H1 (cell line): Measurements from ENCODE around the gene EXOC3L1. TPM values are rescaled to one million over a fixed set of nuclear protein-coding genes. Genes with fewer than 3 reads are reported as not detected.

Experiments used
- CTBP2 ChIP-seq: IDR thresholded peaks from 2 replicates; pipeline ENCODE4 v1.7.0; 2011; ENCODE audit warnings: borderline replicate concordance, mild to moderate bottlenecking, moderate library complexity, mixed read lengths, low read length; ENCODE audit not compliant: insufficient read depth, insufficient read length
- HDAC6 ChIP-seq: IDR thresholded peaks from one replicate; pipeline ENCODE4 v1.7.1; 2012; ENCODE audit warnings: low read depth, mild to moderate bottlenecking, inconsistent platforms, low read length, moderate library complexity
- KDM4A ChIP-seq: IDR thresholded peaks from one replicate; pipeline ENCODE4 v1.7.1; 2012; ENCODE audit warnings: low read depth, mild to moderate bottlenecking, moderate library complexity, low read length, inconsistent platforms; ENCODE audit not compliant: severe bottlenecking
- NRF1 ChIP-seq: IDR thresholded peaks from 2 replicates; pipeline ENCODE4 v1.6.1; 2011; ENCODE audit warnings: mild to moderate bottlenecking, low read depth, low read length, improper control_type of control experiment
- POLR2AphosphoS5 ChIP-seq: IDR thresholded peaks from 2 replicates; pipeline ENCODE4 v1.6.1; 2011; ENCODE audit warnings: low read depth, low read length
- TAF1 ChIP-seq: IDR thresholded peaks from 2 replicates; pipeline ENCODE4 v1.6.1; 2011; ENCODE audit warnings: mild to moderate bottlenecking, low read depth, low read length
- ZNF274 ChIP-seq: IDR thresholded peaks from 2 replicates; pipeline ENCODE4 v1.7.0; 2012; ENCODE audit warnings: low read length, borderline replicate concordance; ENCODE audit errors: extremely low read depth
- polyA plus RNA-seq, 7 experiments: library from polyadenylated mRNA; depleted of rRNA in 3 of 7; stranded (reverse) in 5 of 7; unstranded in 2 of 7; fragments of >200 nt in 5 of 7; fragments of 200-250 nt in 2 of 7; gene quantifications; 1 replicate in 5 of 7; 2 replicates in 1 of 7; 4 replicates in 1 of 7; pipeline versions ENCODE4 v1.2.1 to v1.2.3, GENCODE V29; 2011 to 2013; ENCODE audit warnings: missing spikeins in 2 of 7, mixed read lengths in 2 of 7
- total RNA-seq: library from RNA; stranded (reverse); fragmentation: NEBNext Ultra II Directional; extraction: Animal tissue kit (Norgen Biotek cat#: 25700); gene quantifications from 2 replicates; pipeline ENCODE4 v1.2.1, GENCODE V29; 2021

EXOC3L1 gene
- total and polyA plus RNA-seq, 2 of the 8 experiments (the other 6 are each of a cell fraction or from before 2014, with no cell fraction given): 1.3 TPM

- TF ChIP-seq HDAC6: no peak
- no peak for TF ChIP-seq TAF1
- no peak for TF ChIP-seq NRF1
- TF ChIP-seq ZNF274: no peak
- TF ChIP-seq KDM4A: no peak
- no peak for TF ChIP-seq POLR2AphosphoS5
- TF ChIP-seq CTBP2: no peak
These were observed 7.8 kb upstream of the EXOC3L1 start (continued) for GRCh38 chr16:67197704-67198103.
